Endometrial microvascular endothelial cells (primary cell): ENCODE results near the gene TP53I11. TPM values are rescaled to one million over a fixed set of nuclear protein-coding genes. Genes with fewer than 3 reads are reported as not detected.

Source experiments
- in situ Hi-C: cut with HindIII; loops from 2 replicates; pipeline ENCODE4 v1.10.0; 2017; ENCODE audit warnings: low sequenced_read_pairs, low pct_unique_long_range_greater_than_20kb; ENCODE audit errors: inconsistent ontology term
- total RNA-seq: library from RNA; depleted of rRNA; stranded (reverse); fragments of >200 nt; gene quantifications from one replicate; pipeline ENCODE4 v1.2.3, GENCODE V29; 2015; ENCODE audit errors: inconsistent ontology term

TP53I11 gene
- total RNA-seq, 1 donor from 2014 or later: 22.1 TPM

GRCh38 chr11:44928144-44928543, 22.5 kb downstream of the TP53I11 start:
- in situ Hi-C loops: loop anchor here (25.0 kb wide), 2 partner anchors 184 to 409 kb away; no protein-coding TSS in a partner anchor

GRCh38 chr11:44927174-44927661, 23.5 kb downstream of the TP53I11 start:
- in situ Hi-C loops: loop anchor here (25.0 kb wide), 2 partner anchors 185 to 410 kb away; no protein-coding TSS in a partner anchor

GRCh38 chr11:44926036-44926435, 24.6 kb downstream of the TP53I11 start:
- in situ Hi-C loops: loop anchor here (25.0 kb wide), 2 partner anchors 186 to 411 kb away; no protein-coding TSS in a partner anchor

- in situ Hi-C loops: loop anchor here (25.0 kb wide), 1 partner anchor 312 kb away; no protein-coding TSS in a partner anchor
Measured at GRCh38 chr11:44923806-44924205, 26.9 kb downstream of the TP53I11 start.

GRCh38 chr11:44923115-44923514, 27.6 kb downstream of the TP53I11 start:
- in situ Hi-C loops: loop anchor here (25.0 kb wide), 1 partner anchor 311 kb away; no protein-coding TSS in a partner anchor

- in situ Hi-C loops: loop anchor here (25.0 kb wide), 1 partner anchor 308 kb away; no protein-coding TSS in a partner anchor
Measured at GRCh38 chr11:44920451-44920850, 30.2 kb downstream of the TP53I11 start.

- in situ Hi-C loops: loop anchor here (25.0 kb wide), 1 partner anchor 305 kb away; no protein-coding TSS in a partner anchor
Measured at GRCh38 chr11:44917741-44918140, 32.9 kb downstream of the TP53I11 start.

GRCh38 chr11:44916801-44917385, 33.8 kb downstream of the TP53I11 start:
- in situ Hi-C loops: loop anchor here (25.0 kb wide), 1 partner anchor 305 kb away; no protein-coding TSS in a partner anchor

GRCh38 chr11:44916331-44916730, 34.4 kb downstream of the TP53I11 start:
- in situ Hi-C loops: loop anchor here (25.0 kb wide), 1 partner anchor 304 kb away; no protein-coding TSS in a partner anchor

- in situ Hi-C loops: loop anchor here (25.0 kb wide), 1 partner anchor 303 kb away; no protein-coding TSS in a partner anchor
Measured at GRCh38 chr11:44915621-44916020, 35.1 kb downstream of the TP53I11 start.

- in situ Hi-C loops: loop anchor here (25.0 kb wide), 1 partner anchor 303 kb away; no protein-coding TSS in a partner anchor
Measured at GRCh38 chr11:44915004-44915403, 35.7 kb downstream of the TP53I11 start.

GRCh38 chr11:44914105-44914504, 36.6 kb downstream of the TP53I11 start:
- in situ Hi-C loops: loop anchor here (25.0 kb wide), 1 partner anchor 302 kb away; no protein-coding TSS in a partner anchor

- in situ Hi-C loops: loop anchor here (25.0 kb wide), 1 partner anchor 301 kb away; no protein-coding TSS in a partner anchor
Measured at GRCh38 chr11:44913502-44913901, 37.2 kb downstream of the TP53I11 start.

GRCh38 chr11:44912270-44912987, 38.3 kb downstream of the TP53I11 start:
- in situ Hi-C loops: loop anchor here (25.0 kb wide), 1 partner anchor 300 kb away; no protein-coding TSS in a partner anchor

- in situ Hi-C loops: loop anchor here (25.0 kb wide), 1 partner anchor 299 kb away; no protein-coding TSS in a partner anchor
Measured at GRCh38 chr11:44911029-44911814, 39.5 kb downstream of the TP53I11 start.

GRCh38 chr11:44910591-44910990, 40.1 kb downstream of the TP53I11 start:
- in situ Hi-C loops: loop anchor here (25.0 kb wide), 1 partner anchor 298 kb away; no protein-coding TSS in a partner anchor

- in situ Hi-C loops: loop anchor here (25.0 kb wide), 1 partner anchor 297 kb away; no protein-coding TSS in a partner anchor
Measured at GRCh38 chr11:44909557-44909956, 41.1 kb downstream of the TP53I11 start.

GRCh38 chr11:44906649-44907048, 44.0 kb downstream of the TP53I11 start:
- in situ Hi-C loops: loop anchor here (25.0 kb wide), 1 partner anchor 294 kb away; no protein-coding TSS in a partner anchor
